Nephron (organoid): ENCODE data around the gene PCDHGA10.

Experiments used
- H3K27ac Mint-ChIP-seq, 3 experiments: 2 replicates each; pipeline ENCODE4 v1.8.0; 2020; ENCODE audit warnings: mixed read lengths in 3 of 3, mild to moderate bottlenecking in 2 of 3, moderate library complexity in 1 of 3
- H3K27me3 Mint-ChIP-seq: 2 replicates; pipeline ENCODE4 v1.8.0; 2021; ENCODE audit warnings: low read depth, mild to moderate bottlenecking, moderate library complexity, mixed read lengths
- H3K36me3 Mint-ChIP-seq: 2 replicates; pipeline ENCODE4 v1.8.0; 2020; ENCODE audit warnings: low read depth, mixed read lengths
- H3K4me1 Mint-ChIP-seq: 2 replicates; pipeline ENCODE4 v1.8.0; 2020; ENCODE audit warnings: mixed read lengths
- H3K4me3 Mint-ChIP-seq, 3 experiments: 2 replicates each; pipeline ENCODE4 v1.8.0; 2020; ENCODE audit warnings: mild to moderate bottlenecking in 3 of 3, mixed read lengths in 3 of 3, moderate library complexity in 2 of 3
- H3K9me3 Mint-ChIP-seq: 2 replicates; pipeline ENCODE4 v1.8.0; 2020; ENCODE audit warnings: mixed read lengths
- CTCF ChIP-seq, 3 experiments: fragments of 200-600 bp; sonication (generic); IDR thresholded peaks; one replicate each; pipeline ENCODE4 v1.5.0; 2021; ENCODE audit warnings: antibody characterized with exemption in 3 of 3; ENCODE audit not compliant: unreplicated experiment in 3 of 3

Gene PCDHGA10

GRCh38 chr5:141434006-141434405 lies 21.2 kb downstream of the PCDHGA10 start:
- Mint-ChIP-seq H3K27me3 (no peaks in the 10 kb centered on the region), H3K4me1 (no peaks in the 10 kb centered on the region), H3K27ac (no peak overlapping the region), H3K4me3 (no peak overlapping the region), H3K36me3 (peaks cover 95% of the 10 kb centered on the region), H3K9me3 (peaks cover 76% of the 10 kb centered on the region)
- no peak for TF ChIP-seq CTCF (IDR thresholded peaks at IDR 0.05; ENCODE audit: unreplicated experiment in 3 of 3)

DNA sequence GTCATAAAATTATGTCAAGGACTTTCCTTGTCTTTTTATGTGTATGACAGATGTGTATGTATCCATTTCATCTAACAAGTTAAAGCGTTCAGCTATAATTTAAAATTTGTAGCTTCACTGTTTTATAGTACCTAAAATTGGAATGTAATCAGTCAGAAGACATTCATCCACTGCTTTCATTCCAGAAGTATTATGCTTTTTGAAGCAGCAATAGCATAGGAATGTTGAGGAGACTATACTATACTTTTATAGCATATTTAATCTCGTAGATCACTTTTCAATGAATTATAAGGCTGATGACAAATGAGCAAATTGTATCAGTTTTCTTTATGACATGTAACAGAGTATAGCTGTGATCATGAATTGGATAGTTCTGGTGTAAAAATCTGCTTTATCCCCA lies 24.4 kb downstream of the PCDHGA10 start:
- Mint-ChIP-seq H3K4me1 (no peaks in the 10 kb centered on the region), H3K4me3 (no peak overlapping the region), H3K9me3 (peaks cover 83% of the 10 kb centered on the region), H3K36me3 (peaks cover 93% of the 10 kb centered on the region), H3K27me3 (no peaks in the 10 kb centered on the region), H3K27ac (no peak overlapping the region)
- TF ChIP-seq CTCF (IDR thresholded peaks at IDR 0.05; ENCODE audit: unreplicated experiment in 3 of 3), result no peak

DNA sequence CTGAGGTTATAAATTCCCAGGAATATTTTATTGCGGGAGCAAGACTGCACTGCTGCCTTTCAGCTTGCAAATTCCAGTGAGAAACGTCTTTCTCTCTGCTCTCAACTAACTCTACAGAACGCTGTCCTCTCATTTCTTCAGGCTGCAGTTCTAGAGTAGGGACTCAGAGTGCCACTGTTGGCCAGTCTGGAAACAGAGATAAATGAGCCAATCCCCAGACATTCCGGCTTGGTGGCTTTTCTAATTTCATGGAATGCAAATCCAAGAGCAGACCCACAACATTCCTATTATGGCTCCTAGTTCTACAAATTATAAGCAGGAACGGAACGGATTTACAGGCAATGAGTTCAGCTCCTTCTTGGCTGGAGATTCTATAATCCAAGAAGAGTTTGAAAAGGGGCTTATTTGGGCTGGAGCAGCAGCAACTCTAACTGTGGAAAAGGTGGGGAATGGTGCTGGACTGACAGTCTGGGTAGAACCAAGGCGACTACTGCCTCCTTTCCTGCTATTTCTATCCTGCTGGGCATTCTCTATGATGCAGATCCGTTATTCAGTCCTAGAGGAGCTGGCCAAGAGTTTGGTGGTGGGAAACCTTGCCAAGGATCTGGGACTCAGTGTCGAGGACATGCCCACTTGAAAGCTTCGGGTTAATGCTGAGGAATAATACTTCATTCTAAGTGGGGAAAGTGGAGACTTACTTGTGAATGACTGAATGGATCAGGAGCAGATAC lies 26.8 kb downstream of the PCDHGA10 start:
- Mint-ChIP-seq H3K9me3 (peaks cover 87% of the 10 kb centered on the region), H3K27me3 (no peaks in the 10 kb centered on the region), H3K4me1 (no peaks in the 10 kb centered on the region), H3K4me3 (no peak overlapping the region), H3K27ac (no peak overlapping the region), H3K36me3 (peaks cover 92% of the 10 kb centered on the region)
- no peak for TF ChIP-seq CTCF (IDR thresholded peaks at IDR 0.05; ENCODE audit: unreplicated experiment in 3 of 3)

GRCh38 chr5:141440341-141440740 lies 27.6 kb downstream of the PCDHGA10 start:
- H3K27me3 Mint-ChIP-seq, result no peaks in the 10 kb centered on the region
- peaks cover 85% of the 10 kb centered on the region for H3K9me3 Mint-ChIP-seq
- H3K4me1 Mint-ChIP-seq, result no peaks in the 10 kb centered on the region
- peaks cover 91% of the 10 kb centered on the region for H3K36me3 Mint-ChIP-seq
- TF ChIP-seq CTCF (IDR thresholded peaks at IDR 0.05; ENCODE audit: unreplicated experiment in 3 of 3), result no peak
- H3K27ac Mint-ChIP-seq, result no peak overlapping the region
- no peak overlapping the region for H3K4me3 Mint-ChIP-seq

- Mint-ChIP-seq H3K4me3 (no peak overlapping the region), H3K27ac (no peak overlapping the region), H3K9me3 (peaks cover 83% of the 10 kb centered on the region), H3K27me3 (no peaks in the 10 kb centered on the region), H3K4me1 (no peaks in the 10 kb centered on the region), H3K36me3 (peaks cover 91% of the 10 kb centered on the region)
- no peak for TF ChIP-seq CTCF (IDR thresholded peaks at IDR 0.05; ENCODE audit: unreplicated experiment in 3 of 3)
Observed at GRCh38 chr5:141441571-141442170, 28.9 kb downstream of the PCDHGA10 start.

DNA sequence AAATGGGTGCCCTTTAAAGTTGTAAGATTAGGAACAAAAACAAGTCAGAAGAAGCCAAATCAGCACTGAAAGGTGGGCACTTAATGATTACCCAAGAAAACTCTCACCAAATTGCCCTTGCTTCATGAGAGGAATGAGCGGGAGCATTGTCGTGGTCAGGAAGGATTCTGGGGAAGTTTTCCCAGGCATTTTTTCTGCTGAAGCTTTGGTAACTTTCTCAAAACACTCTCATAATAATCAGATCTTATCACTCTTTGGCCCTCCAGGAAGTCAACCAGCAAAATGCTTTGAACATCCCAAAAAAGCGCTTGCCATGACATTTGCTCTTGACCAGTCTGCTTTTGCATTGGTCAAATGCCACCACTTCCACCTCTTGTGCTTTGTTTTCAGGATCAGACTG lies 52.6 kb downstream of the PCDHGA10 start:
- Mint-ChIP-seq H3K4me1 (no peaks in the 10 kb centered on the region), H3K4me3 (no peak overlapping the region), H3K9me3 (peaks cover 27% of the 10 kb centered on the region), H3K36me3 (peaks cover 43% of the 10 kb centered on the region), H3K27me3 (no peaks in the 10 kb centered on the region), H3K27ac (no peak overlapping the region)
- TF ChIP-seq CTCF (IDR thresholded peaks at IDR 0.05; ENCODE audit: unreplicated experiment in 3 of 3), result no peak
